Measurements from ENCODE around the gene LMTK3.
A peak's percentile ranks its signal among the peaks of the same experiment; 100 is the strongest.

LMTK3 gene, protein sequence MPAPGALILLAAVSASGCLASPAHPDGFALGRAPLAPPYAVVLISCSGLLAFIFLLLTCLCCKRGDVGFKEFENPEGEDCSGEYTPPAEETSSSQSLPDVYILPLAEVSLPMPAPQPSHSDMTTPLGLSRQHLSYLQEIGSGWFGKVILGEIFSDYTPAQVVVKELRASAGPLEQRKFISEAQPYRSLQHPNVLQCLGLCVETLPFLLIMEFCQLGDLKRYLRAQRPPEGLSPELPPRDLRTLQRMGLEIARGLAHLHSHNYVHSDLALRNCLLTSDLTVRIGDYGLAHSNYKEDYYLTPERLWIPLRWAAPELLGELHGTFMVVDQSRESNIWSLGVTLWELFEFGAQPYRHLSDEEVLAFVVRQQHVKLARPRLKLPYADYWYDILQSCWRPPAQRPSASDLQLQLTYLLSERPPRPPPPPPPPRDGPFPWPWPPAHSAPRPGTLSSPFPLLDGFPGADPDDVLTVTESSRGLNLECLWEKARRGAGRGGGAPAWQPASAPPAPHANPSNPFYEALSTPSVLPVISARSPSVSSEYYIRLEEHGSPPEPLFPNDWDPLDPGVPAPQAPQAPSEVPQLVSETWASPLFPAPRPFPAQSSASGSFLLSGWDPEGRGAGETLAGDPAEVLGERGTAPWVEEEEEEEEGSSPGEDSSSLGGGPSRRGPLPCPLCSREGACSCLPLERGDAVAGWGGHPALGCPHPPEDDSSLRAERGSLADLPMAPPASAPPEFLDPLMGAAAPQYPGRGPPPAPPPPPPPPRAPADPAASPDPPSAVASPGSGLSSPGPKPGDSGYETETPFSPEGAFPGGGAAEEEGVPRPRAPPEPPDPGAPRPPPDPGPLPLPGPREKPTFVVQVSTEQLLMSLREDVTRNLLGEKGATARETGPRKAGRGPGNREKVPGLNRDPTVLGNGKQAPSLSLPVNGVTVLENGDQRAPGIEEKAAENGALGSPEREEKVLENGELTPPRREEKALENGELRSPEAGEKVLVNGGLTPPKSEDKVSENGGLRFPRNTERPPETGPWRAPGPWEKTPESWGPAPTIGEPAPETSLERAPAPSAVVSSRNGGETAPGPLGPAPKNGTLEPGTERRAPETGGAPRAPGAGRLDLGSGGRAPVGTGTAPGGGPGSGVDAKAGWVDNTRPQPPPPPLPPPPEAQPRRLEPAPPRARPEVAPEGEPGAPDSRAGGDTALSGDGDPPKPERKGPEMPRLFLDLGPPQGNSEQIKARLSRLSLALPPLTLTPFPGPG (N-terminal part only)

GRCh38 chr19:48511800-48512503 is at the start of gene LMTK3:
LMTK3 (minus strand) TSS chr19:48511835; CDS start chr19:48511576, 259 bp downstream.
- peak; percentile 73 for DNase-seq

- no peak for DNase-seq
These were observed 49.8 kb upstream of the LMTK3 start for GRCh38 chr19:48561412-48561811.

DNA sequence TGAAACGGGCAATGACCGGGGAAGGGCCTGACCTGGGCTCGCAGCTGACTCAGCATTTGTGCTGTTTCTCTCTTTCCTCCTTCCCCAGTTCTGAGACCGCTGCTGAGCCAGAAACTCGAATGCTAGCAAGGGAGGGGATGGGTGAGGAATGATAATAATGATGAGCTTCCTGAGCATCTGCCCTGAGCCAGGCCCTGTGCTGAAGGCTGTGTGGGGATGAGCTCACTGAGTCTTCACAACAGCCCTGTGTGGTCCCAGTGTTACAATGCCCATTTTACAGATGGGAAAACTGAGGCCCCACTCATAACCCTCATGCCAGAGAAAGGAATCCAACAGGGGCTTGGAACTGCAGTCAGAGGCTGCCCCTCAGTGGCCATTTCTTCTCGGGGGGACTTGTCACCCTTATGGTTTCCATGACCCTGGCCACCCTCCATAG is 48.5 kb upstream of the LMTK3 start:
- DNase-seq: no peak

- DNase-seq: no peak
These were observed 46.5 kb upstream of the LMTK3 start for GRCh38 chr19:48558018-48558684.

GRCh38 chr19:48556825-48557224 is 45.2 kb upstream of the LMTK3 start:
- DNase-seq: no peak

- DNase-seq: no peak
These were observed 44.5 kb upstream of the LMTK3 start for GRCh38 chr19:48556163-48556562.

DNA sequence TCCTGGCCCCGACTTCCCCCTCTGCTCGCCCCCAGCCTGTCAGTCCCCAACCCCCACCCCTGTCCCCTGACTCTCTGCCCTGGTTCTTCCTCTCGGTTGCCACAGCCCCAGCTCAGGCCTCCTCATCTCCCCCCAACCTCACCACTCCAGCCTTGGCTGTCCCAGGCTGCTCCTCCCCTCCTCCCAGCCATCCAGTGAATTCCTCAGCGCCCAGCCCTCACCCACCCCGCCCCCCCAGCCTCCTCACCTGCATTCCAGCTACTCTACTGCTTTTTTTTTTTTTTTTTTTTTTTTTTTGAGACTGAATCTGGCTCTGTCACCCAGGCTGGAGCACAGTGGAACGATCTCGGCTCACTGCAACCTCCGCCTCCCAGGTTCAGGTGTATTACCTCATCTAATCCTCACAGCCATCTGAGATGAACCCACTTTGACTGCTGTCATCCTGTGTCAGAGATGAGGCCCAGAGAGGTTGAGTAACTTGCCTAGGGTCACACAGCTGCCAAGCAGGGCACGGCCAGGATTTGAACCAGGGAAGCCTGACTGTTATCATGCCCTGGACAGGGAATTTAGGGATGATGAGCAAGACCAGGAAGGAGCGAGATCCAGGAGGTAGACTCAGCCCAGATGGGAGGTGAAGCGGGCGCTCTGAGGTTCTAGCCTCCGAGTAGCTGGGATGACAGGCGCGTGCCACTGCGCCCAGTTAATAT is 42.9 kb upstream of the LMTK3 start:
- no peak for DNase-seq

DNA sequence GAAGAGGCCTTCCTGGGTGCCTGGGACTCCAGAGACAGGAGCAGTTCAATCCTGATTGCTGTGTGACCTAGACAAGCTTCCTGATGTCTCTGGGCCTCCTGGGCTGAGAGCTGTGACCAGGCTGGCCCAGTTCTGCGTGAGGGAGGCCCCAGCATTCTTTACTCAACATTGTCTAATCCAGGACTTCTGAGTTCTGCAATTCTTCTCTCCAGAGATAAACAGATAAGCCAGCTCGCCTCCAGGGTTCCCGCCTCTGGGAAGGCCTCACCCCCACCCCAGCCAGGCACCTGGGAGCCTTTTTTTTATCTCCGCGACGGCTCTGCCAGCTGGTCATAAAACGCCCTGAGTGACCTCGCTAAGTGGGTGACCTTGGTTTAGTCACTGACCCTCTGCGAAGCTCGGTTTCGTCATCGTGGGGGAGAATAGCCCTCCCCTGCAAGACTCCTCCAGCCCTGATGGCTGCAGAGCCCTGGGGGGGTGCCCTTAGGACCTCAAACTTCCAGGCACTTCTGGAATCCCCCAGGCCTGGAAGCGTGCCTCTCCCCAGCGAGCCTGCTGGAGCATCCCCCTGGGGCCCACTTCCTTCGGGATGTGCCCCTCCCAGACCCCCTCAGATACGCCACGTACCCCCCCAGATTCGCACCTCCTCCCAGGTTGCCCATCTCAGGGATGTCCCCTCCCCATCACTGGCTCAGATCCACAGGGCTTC is 42.2 kb upstream of the LMTK3 start:
- DNase-seq: peak; percentile 66

DNA sequence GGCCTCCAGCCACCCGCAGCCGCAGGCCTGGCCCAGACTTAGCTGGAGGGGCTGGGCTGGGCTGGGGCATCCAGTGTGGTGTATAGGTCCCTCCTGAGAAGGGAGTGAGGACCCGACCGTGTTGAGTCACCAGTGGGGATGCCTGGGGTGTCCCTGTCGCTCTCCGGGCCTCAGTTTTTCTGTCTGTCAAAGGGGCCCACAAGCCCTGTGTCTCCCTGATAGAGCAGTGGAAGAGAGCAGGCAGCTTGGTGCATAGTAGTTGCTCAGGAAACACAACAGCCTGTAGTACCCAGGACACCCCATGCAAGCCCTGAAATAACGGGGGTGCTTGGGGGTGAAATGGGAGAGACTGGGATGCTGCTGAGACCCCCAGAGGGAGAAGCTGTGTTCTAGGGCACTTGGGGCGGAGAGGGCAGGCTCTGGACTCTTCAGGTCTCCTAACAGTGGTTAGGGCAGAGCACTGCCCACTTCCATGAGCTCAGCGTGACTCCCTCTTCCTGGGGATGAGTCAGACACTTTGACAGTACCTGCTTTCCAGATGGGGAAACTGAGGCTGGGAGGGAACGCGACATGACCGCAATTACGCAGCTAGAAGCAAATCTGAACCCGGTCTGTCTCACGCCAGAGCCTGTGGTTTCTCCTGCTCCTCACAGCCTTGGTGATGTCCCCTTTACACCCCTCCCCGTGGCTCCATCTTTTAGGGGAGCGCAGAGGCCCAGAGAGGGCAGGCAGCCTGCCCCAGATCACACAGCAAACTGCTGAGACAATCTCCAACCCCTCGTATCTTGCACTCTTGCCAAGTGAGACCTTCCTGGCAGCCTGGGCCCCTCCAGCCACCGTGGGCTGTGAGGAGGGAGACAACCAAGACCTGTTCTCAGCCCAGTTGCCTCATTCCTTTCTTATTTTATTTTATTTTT is 41.0 kb upstream of the LMTK3 start:
- no peak for DNase-seq

GRCh38 chr19:48551437-48552302 is 40.0 kb upstream of the LMTK3 start, which contains the start of gene SULT2B1:
SULT2B1 (plus strand) TSS chr19:48552172; CDS start chr19:48552253, 81 bp downstream.
- DNase-seq: peak; percentile 92

DNA sequence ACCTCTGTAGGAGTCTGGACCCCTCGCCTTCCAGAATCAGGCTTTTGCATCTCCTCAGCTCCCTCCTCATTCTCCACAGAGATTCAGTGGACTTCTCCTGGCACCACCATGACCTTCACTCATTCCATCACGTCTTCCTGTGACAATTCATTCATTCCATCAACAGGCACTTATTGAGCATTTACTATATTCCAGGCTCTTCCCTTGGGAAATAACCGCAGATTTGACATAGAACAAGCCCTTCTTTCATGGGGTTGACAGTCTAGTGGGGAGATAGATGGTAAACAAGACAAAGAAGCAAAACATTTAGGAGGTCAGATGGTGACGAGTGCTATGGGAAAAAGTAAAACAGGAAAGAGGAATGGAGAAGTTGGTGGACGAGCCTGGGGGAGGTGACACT is 37.7 kb upstream of the LMTK3 start:
- DNase-seq: no peak

DNA sequence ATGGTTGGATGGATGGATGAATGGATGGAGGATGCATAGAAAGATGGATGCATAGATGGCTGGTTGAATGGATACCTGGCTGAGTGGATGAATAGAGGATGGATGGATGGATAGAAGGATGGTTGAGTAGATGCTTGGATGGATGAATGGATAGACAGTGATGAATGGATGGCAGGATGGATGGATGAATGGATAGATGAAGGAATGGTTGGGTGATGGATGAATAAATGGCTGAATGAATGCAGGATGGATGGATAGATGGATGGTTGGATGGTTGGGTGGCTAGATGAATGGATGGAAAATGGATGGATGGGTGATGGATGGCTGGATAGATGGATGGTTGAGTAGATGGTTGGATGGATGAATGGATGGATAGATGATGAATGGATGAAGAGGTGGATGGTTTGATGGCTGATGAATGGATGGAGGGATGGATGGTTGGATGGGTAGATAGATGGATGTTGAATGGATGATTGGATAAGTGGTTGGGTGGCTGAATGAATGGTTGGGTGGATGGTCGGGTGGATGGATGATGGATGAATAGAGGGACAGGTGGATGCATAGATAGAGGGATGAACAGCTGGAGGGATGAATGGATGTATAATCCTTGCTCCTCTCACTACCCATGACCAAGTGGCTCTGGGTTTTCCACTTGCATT is 36.7 kb upstream of the LMTK3 start:
- no peak for DNase-seq

DNA sequence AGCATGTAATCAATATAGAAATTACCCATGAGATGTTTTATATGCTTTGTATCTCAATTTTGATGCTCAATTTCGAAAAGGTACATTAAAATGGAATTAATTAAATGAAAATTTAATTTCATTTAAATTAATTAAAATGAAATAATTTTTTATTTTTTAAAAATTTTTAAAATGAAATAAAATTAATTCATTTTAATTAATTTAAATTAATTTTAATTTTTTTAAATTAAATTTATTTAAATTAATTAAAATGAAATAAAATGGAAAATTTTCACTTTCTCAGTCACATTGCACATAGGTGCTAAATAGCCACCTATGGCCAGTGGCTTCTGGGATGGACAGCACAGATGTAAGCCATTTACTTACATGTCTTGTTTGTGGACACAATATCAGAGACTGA is 36.1 kb upstream of the LMTK3 start:
- DNase-seq: no peak

DNA sequence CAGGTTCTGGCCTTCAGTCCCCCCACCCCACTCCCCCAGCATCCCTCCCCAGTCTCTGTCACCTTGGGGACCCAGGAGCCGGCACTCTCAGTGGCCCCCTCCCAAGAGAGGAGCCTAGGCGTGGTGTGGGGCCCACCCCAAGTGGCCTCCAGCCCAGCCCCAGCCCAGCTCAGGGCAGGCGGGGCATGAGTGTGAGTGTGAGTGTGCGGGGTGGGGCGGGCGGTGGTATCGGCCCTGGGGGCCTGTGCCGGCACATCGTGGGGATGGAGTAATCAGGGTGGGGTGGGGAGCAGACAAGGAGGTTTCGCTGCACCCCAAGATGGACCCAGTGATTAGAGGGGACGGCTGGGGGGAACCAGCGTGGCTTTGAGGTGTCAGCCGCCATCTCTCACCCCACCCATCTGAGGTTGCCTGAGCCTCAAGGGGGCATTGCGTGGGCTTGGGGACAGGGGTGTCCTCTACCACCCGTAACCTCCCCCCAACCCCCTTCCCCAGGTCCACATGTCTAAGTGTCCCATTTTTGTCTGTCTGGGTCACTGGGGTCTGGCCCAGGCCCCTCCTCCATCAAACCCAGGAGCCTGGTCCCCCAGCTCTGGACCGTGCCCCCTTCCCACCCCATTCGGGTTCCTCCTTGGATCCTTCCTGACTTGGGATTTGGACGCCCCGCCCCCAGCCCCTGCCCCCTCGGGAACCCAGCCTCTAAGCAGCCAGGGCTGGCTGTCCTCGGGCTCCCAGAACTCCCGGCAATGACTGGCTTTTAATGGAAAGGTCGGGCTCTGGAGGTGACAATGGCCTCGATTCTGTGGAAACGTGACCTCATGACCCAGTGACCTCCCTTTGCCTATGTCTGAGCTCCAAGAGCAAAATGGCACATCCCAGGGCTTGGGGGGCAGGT is 33.5 kb upstream of the LMTK3 start:
- DNase-seq: no peak

DNA sequence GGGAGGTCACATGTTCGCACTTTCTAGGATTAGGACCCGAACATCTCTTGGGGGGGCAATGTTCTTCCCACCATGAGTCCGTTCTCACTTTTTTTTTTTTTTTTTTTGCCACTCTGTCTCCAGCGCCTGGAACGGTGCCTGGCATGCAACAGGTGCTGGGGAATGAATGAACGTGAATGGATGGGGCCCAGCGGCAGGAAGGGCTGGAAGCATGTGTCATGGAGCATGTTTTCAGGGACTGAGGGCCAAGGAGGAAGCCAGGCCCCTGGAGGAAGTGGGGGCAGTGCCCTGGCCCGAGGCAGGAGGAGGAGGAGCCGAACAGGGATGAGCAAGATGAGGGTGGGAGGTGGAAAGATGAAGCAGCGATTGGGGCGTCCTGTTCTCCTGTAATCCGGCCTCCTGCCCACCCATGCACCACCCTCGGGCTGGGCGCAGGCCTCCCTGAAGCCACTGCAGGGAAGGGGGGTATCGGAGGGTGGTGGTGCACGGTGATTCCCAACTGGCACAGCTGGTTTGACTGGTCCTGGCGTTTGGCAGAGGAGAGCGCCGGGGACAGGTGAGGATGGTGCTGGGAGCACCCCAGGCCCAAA is 31.6 kb upstream of the LMTK3 start:
- DNase-seq: no peak

GRCh38 chr19:48541813-48542212 is 30.2 kb upstream of the LMTK3 start:
- DNase-seq: no peak
